ENCODE results near the gene CLDN15. TPM values are rescaled to one million over a fixed set of nuclear protein-coding genes. Genes with fewer than 3 reads are reported as not detected.

Gene CLDN15
- polyA plus RNA-seq, 2 of the 4 experiments (the other 2 are of a cell fraction), result 9.6 to 12.9 TPM

- no peak for ATAC-seq
- ChIA-PET CTCF (interaction anchor here (0.6 to 1.5 kb wide), 4 partner anchors 13 to 62 kb away, joined by 3 to 5 read pairs (median 4); partner anchors contain the start of gene FIS1), POLR2A (no interaction called here)
- 92% methylated on average over 5 of the region's 5 CpGs for whole genome bisulfite sequencing (ENCODE audit: missing lambda C conversion rate)
- TF ChIP-seq PHF8 (IDR thresholded peaks at IDR 0.05; ENCODE audit: borderline replicate concordance, low read depth), result no peak
- TF ChIP-seq HOXB5 (CRISPR knock-in tag; IDR thresholded peaks at IDR 0.05), result no peak
- TF ChIP-seq RCOR1 (IDR thresholded peaks at IDR 0.05; ENCODE audit: low read depth, low read length), result no peak
- no peak for TF ChIP-seq CHD4 (IDR thresholded peaks at IDR 0.05; ENCODE audit: borderline replicate concordance)
- TF ChIP-seq RFX5 (IDR thresholded peaks at IDR 0.05), result no peak
- TF ChIP-seq HES2 (IDR thresholded peaks at IDR 0.05), result no peak
- no peak for TF ChIP-seq FOXS1 (CRISPR knock-in tag; IDR thresholded peaks at IDR 0.05)
- no peak for TF ChIP-seq TP53 (CRISPR knock-in tag; IDR thresholded peaks at IDR 0.05)
- no peak for TF ChIP-seq NFE2L2 (conservative IDR thresholded peaks at IDR 0.05; ENCODE audit: low read length)
- no peak for TF ChIP-seq JUN (IDR thresholded peaks at IDR 0.05)
- TF ChIP-seq ZC3H11A (IDR thresholded peaks at IDR 0.05), result no peak
- no peak for TF ChIP-seq TFCP2L1 (CRISPR knock-in tag; IDR thresholded peaks at IDR 0.05)
- no peak for TF ChIP-seq HOXA7 (CRISPR knock-in tag; IDR thresholded peaks at IDR 0.05)
- no peak for TF ChIP-seq EP300 (IDR thresholded peaks at IDR 0.05)
- no peaks in the 10 kb centered on the region for H3K9me3 ChIP-seq
- H3K4me3 ChIP-seq, result no peak overlapping the region
- no peak overlapping the region for H3K4me2 ChIP-seq
- no peak overlapping the region for H3K27ac ChIP-seq
- peaks cover 15% of the 10 kb centered on the region for H3K4me1 ChIP-seq
- no peak for FAIRE-seq
- DNase-seq (ENCODE audit: low read depth in 1 of 2, low spot score in 1 of 2), result no peak
Observed at GRCh38 chr7:101220295-101220694, 17.3 kb downstream of the CLDN15 start.

GRCh38 chr7:101218236-101219125 lies 19.1 kb downstream of the CLDN15 start:
- ChIA-PET CTCF (interaction anchor here (0.7 to 6.8 kb wide), 14 partner anchors 9 to 323 kb away, joined by 3 to 49 read pairs (median 6); partner anchors contain the start of genes ACHE, CLDN15 and FIS1), POLR2A (interaction anchor here (0.6 to 1.7 kb wide), 13 partner anchors 14 to 344 kb away, joined by 3 to 15 read pairs (median 5); partner anchors contain the start of genes FIS1, SRRT, TRIM56 and UFSP1)
- Histone ChIP-seq H3K4me2 (peak overlapping the region; percentile 91), H3K4me3 (peak overlapping the region; percentile 97), H3K27ac (peak overlapping the region; percentile 90 to 98), H3K4me1 (peaks cover 17% of the 10 kb centered on the region), H3K9me3 (no peaks in the 10 kb centered on the region)
- no peak for FAIRE-seq
- ATAC-seq, result peak; percentile 6 to 43; a peak in 4 of 6 replicates
- WGBS (ENCODE audit: missing lambda C conversion rate), result 9% methylated on average over 26 of the region's 26 CpGs
- TF ChIP-seq E2F6 (IDR thresholded peaks at IDR 0.05; ENCODE audit: borderline replicate concordance, low read depth), result 0 out of 2 replicates have a peak, but pooled peaks have one; percentile 32
- TF ChIP-seq EHF (CRISPR knock-in tag; IDR thresholded peaks at IDR 0.05), result no peak
- TF ChIP-seq MAX (IDR thresholded peaks at IDR 0.05), result peak; percentile 27; the same call in 1 of the 2 replicates
- DNase-seq (ENCODE audit: low read depth in 1 of 2, low spot score in 1 of 2), result no peak

- Histone ChIP-seq H3K4me3 (peak within 1 kb of the TSS; percentile 97), H3K27ac (peak within 1 kb of the TSS; percentile 90 to 98), H3K4me1 (peaks cover 17% of the 10 kb centered on the region), H3K4me2 (peak within 1 kb of the TSS; percentile 91), H3K9me3 (no peaks in the 10 kb centered on the region)
- ChIA-PET CTCF (interaction anchor here (0.8 to 6.8 kb wide), 17 partner anchors 10 to 322 kb away, joined by 3 to 49 read pairs (median 6); partner anchors contain the start of genes ACHE, CLDN15, FIS1 and MOGAT3), POLR2A (interaction anchor here (0.6 to 1.7 kb wide), 17 partner anchors 10 to 512 kb away, joined by 3 to 15 read pairs (median 4); partner anchors contain the start of genes FIS1, SRRT, TRIM56 and UFSP1)
- peak; percentile 97 for FAIRE-seq
- peak; percentile 92 to 94 for ATAC-seq
- DNase-seq (ENCODE audit: low read depth in 1 of 2, low spot score in 1 of 2), result peak; percentile 98 to 100
- WGBS (ENCODE audit: missing lambda C conversion rate), result under 1% methylated on average over 32 of the region's 57 CpGs
- TF ChIP-seq HOXB13 (CRISPR knock-in tag; IDR thresholded peaks at IDR 0.05; ENCODE audit: low read depth) (no peak), ZNF302 (CRISPR knock-in tag; IDR thresholded peaks at IDR 0.05) (no peak), SMC3 (IDR thresholded peaks at IDR 0.05) (no peak; the same call in 2 of the 3 replicates), FOSB (CRISPR knock-in tag; IDR thresholded peaks at IDR 0.05) (no peak), NPAS2 (CRISPR knock-in tag; IDR thresholded peaks at IDR 0.05; ENCODE audit: borderline replicate concordance) (no peak), BCL3 (IDR thresholded peaks at IDR 0.05) (peak; percentile 0; the same call in 1 of the 3 replicates), ELK1 (IDR thresholded peaks at IDR 0.05; ENCODE audit: low read depth, low read length) (no peak), MYC (IDR thresholded peaks at IDR 0.05; ENCODE audit: borderline replicate concordance, low read length) (no peak), ESRRA (IDR thresholded peaks at IDR 0.05; ENCODE audit: borderline replicate concordance, low read length) (no peak), USF2 (IDR thresholded peaks at IDR 0.05) (no peak)
Observed at GRCh38 chr7:101217388-101218235, 20.0 kb downstream of the CLDN15 start, which contains the start of the genes PLOD3 and ZNHIT1. TSS of gene PLOD3 (minus strand) at chr7:101217581. CDS start at chr7:101217274, 307 bp downstream. TSS of gene ZNHIT1 (plus strand) at chr7:101218165. CDS start at chr7:101218196, 31 bp downstream.
